ENCODE data around the gene TCERG1L.
"Not testable (repeated sequence)": the region's sequence is repeated elsewhere in the genome, so short reads cannot be mapped to it uniquely, and the experiment has no call there.

TCERG1L gene

DNA sequence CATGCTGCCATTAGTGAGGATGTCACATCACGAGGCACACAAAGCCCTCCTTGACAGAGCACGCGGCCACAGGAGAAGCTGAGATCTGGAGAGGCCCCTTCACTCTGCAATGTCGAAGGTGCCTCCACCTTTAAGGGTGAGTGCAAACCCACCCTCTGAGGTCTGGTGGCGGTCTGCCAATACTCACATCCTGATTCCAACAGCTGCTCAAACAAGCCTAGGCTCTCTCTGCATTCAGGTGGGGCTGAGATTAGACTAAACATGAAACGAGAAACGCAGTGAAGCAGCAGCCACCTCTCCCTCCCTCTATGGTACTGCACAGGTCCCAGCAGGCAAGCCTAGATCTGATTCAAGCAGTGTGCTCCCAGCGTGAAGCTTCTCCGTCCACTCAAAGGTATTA, 151.8 kb downstream of the TCERG1L start:
- no peak for DNase-seq

GRCh38 chr10:131158695-131159094, 152.8 kb downstream of the TCERG1L start:
- DNase-seq: no peak

DNA sequence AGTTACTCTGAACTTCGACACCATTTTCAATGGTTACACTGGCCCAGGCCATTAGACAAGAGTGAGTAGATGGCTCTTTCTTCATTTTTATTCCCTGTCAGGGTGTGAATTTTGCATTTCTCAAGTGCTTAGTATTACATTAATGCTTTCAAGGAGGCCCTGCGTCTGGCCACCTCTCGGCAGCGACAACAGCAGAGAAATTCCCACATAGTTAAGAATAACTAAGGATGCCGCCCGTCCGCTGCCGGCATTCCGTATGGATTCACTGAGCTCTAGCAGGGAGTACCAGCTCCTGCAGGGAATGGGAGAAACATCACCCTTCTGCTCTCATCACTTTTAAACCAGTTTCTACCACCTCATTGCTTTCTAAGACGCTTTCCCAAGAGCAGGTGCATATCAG, 153.6 kb downstream of the TCERG1L start:
- no peak for DNase-seq

GRCh38 chr10:131155876-131156230, 155.7 kb downstream of the TCERG1L start:
- DNase-seq: no peak

- no peak for DNase-seq
These were observed 156.2 kb downstream of the TCERG1L start for GRCh38 chr10:131155218-131155875.

DNA sequence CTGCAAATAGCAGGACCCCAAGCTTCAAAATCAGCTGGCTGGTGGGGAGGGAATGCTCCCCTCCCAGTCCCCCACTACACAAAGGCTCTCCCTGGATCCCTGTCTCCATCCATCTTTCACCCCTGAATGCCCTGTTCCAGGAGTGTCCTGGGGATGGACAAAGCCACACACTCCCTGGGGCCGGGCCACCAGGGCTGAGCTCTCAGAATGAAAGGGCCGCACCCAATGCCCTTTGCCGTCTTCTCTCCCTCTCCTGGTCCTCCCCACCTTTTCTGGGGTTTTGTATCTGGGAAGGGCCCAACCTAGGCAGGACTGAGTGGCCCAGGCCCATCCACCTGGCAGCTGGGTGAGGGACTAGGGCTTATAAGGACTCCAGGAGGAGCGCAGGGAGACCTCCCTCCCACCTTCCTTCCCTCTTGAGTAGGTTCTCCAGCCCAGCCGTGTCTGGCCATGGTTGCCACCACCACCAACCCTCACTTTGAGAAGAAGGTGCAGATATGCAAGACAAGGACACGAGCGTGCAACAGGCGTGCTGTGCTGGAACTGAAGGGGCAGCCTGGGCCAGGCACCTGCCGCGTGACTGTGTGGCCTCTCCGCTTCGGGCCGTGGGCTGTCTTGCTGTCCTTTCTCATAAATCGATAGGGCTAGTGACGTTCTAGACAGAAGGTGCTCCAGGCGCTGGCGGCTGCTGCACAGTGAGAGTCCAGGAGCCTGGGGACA, 157.1 kb downstream of the TCERG1L start:
- no peak for DNase-seq

DNA sequence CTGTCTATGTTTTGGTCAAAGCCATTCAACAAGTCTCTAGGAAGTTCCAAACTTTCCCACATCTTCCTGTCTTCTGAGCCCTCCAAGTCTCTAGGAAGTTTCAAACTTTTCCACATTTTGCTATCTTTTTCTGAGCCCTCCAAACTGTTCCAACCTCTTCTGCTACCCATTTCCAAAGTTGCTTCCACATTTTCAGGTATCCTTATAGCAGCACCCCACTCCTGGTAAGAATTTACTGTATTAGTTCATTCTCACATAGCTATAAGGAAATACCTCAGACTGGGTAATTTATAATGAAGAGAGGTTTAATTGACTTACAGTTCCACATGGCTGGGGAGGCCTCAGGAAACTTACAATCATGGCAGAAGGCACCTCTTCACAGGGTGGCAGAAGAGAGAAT, 159.1 kb downstream of the TCERG1L start:
- DNase-seq: not testable (repeated sequence)

DNA sequence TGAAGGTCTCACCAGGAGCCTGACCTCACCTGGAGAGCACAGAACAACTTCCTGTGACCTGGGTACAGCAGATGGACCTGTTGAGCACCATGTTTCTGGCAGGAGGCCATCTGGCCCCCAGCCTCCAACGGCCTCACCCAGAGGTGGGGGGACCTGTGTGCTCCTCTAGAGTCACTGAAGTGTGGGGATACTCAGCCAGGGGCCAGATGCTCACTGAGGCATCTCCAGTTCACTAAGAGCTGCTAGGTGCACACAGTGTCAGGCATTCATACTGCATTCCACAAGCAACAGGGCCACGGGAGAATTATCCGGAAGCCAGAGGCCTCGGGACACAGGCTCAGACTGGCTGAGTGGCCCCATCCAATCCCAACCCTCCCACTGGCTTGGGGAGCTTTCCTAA, 161.4 kb downstream of the TCERG1L start:
- DNase-seq: no peak

DNA sequence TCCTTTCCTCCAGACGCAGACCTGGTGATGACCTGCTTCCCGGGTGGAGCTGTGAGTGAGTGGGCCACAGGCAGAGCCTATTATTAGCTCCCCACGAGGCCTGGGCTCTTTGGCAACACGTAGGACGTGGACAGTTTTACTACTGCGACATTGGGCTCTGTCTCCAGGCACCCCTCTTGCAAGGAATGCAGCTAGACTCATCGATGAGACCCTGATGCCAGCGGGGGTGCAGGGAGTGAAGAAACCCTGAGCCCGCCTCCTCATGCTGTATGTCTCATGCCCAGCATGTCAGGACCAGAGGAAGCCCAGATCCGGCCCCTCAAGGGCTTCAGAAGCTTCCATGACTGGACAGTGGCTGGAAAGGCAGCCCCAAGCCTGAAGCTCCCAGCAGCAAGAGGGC, 161.9 kb downstream of the TCERG1L start:
- no peak for DNase-seq

DNA sequence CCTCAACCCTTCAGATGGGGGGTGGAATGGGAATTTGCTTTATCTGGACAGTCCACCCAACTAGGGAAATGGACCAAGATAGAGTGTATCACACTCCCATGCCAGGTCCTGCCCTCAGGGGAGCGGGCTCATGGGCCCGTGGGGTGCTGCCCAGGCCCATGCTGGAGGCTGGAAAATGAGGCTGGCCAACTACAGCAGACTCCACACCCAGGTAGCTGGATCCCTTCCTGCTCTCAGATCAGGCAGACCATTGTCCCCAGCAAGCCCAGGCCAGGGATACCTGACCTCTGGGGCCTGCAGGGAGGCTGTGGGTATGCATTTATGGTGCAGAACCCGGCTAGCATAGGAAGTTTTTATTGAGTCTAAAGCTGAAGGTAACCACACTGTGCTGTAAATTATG, 162.4 kb downstream of the TCERG1L start:
- DNase-seq: no peak

DNA sequence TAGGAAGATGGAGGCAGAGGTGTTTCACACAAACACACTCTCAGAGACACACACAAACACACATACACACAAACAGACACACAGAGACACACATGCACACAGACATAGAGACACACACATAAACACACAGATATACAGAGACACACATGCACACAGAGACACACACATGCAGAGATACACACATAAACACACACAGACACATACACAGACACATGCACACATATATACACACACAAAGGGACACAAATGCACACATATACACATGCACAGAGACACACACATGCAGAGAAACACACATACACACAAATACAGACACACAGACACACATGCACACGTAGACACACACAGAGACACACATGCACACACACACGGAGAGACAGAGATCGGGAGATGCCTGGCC, 163.3 kb downstream of the TCERG1L start:
- DNase-seq: no peak

DNA sequence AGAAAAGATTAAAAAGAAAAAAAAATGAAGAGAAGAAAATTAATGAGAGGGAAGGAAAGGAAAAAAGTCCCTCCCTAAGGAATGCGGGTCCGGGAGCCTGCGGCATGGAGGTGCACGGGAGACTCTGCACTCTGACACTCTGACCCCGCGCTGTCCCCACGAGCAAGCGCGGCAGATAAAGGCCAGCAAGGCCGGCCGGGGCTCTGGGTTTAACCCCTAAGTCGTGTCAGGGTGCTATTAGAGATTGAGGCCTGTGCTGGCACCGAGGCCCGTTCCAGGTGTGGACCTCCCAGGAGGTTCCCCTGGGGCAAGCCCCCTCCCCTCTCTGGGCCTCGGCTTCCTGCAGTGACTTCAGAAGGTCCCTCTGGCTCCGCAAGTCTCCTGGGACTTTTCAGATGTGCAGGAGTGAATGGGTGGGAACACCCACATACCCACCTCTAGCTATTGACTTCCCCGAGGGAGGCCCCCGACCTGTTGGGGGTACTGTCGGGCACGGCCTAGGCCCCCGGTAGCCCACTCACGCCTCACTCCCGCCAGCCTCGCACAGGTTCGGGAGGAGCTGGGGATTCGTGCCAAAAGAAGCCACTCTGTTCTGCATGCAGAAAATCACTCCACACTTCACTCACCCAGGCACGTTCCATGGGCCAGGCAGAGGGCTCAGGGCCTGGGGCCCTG, 164.1 kb downstream of the TCERG1L start:
- DNase-seq: no peak

GRCh38 chr10:131146790-131147189, 164.7 kb downstream of the TCERG1L start:
- DNase-seq: no peak

GRCh38 chr10:131145756-131146155, 165.8 kb downstream of the TCERG1L start:
- DNase-seq: no peak

- no peak for DNase-seq
These were observed 166.7 kb downstream of the TCERG1L start for GRCh38 chr10:131144711-131145375.

DNA sequence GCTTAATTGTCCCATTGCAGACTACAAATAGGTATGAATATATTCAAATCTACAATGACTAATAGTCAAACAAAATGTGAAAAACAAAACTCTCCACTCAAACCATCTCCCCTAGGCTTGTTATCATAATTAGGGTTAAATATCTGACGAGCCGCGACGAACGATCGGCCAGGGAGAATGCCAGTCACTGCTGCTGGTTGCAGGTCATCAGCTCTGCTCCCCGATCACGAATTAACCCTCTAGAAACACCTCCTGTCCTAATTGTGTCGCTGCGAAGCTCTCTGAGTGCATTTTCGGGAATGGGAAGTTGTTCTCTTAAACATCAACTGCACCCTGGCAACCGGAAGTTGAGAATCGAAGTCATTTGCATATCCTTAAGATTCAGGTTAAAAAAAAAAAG, 167.3 kb downstream of the TCERG1L start:
- no peak for DNase-seq

DNA sequence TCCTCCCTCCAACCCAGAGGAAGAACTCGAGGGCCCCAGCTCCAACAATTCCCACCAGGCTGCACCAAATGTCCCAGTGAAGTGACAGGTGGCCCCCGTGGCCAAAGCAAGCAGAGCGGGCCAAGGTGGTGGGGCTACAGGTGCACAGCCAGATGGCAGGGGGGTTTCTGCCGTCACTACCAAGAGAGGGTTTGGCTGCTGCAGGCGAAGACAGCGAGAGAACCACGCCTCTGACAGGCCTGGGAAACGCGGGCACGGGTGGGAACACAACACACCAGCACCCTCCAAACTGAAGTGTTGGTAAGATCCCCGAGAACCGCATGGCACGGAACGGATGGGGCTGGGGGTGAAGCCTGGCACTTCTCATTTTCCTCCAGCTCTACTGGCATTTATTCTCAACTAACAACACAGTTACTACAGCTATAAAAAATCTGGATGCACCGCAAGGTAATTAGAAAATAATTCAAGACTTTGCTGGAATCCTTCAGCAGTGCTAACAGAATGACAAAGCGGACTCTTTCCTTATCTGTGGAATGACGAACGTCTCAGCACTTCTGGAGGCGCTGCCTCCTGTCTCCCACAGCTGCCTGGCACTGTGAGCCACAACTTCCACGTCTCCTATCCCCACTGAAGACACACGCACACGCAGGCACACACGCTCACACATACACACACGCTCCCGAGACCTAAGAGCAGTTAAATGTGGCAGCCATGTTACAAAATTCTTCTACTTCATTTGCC, 167.9 kb downstream of the TCERG1L start:
- DNase-seq: no peak

DNA sequence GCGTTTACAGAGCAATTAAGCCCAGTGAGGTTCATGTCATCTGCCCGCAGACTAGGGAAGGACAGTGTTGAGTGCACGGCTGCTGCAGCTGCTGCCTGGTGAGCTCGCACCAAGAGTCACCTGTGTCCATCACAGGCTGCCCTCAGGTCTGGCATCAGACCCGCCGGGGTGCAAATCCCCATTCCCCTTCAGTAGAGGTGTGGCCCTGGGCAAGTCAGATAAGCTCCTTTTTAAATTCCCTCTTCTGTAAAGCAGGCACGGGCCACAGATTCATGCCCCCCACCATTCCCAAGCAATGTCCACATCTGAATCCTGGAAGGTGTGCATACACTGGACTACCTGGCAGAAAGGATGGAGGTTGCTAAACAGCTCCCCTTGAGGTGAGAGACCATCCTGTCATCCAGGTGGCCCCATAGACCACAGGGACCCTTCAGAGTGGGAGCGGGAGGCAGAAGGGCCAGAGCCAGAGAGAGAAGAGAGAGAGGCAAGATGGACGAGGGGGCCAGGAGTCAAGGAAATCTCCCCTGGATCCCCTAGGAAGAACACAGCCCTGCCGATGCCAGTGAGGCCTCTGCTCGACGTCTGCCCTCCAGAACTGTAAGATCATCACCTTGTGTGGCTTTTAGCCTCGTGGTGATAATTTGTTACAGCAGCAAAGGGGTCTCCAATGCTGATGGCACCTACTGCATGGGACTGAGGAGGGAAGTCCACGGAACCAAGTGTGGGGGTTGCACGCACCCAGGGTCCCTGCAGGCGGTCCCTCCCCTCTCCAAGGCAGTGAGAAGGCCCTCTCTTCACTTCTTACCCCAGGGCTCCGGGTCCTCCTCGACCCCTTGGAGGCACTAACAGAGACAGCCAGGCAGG, 168.8 kb downstream of the TCERG1L start:
- no peak for DNase-seq

DNA sequence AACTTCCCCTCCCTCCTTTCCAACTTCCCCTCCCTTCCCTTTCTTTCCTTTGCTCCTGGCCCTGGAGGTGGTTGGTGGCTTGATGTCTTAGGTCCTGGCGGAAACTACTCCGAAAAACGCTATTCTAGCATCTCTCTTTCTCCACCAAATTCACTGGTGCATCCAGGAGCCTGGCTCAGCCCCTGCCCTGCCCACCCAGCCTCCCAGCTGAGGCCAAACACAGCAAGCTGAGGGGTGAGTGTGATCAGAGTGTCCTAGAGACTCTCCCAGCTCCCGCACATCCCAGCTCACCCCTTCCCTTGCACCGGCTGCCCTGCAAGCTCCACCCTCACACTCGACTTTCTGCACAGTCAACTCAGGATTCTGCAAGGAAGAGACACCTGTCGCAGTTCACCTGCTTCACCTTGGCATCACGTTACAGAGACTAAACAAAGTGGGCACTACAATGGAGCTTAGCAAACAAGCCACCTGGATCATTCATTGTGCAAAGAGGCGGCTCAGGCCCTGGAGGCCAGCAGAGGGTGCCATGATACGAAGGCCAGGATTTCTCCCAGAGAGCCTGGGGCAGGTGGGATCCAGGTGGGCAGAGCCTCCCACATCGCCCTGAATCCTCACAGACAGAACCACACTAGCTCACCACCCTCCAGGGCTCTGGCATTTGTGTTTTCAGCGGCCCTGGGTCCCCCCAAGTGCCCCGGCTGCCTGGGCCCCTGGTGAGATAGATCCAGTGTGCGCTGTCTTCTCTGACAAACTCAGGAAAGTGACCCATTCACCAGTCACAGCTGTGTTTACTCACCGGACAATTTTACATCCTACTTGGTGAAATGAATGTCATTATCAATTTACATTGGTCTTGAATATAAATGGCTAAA, 169.6 kb downstream of the TCERG1L start:
- DNase-seq: no peak

GRCh38 chr10:131141207-131141606, 170.3 kb downstream of the TCERG1L start:
- no peak for DNase-seq

GRCh38 chr10:131140606-131141005, 170.9 kb downstream of the TCERG1L start:
- no peak for DNase-seq
